ENCODE measurements around the gene PRR19.

- TF ChIP-seq CTCF (IDR thresholded peaks at IDR 0.05; ENCODE audit: low read depth, low read length) (no peak; the same call in 1 of the 2 replicates), EZH2phosphoT487 (IDR thresholded peaks at IDR 0.05; ENCODE audit: low read depth) (no peak)
Measured at GRCh38 chr19:42283188-42284065, 18.5 kb upstream of the PRR19 start.
